ENCODE data around the gene NDUFS1.

Gene NDUFS1

DNA sequence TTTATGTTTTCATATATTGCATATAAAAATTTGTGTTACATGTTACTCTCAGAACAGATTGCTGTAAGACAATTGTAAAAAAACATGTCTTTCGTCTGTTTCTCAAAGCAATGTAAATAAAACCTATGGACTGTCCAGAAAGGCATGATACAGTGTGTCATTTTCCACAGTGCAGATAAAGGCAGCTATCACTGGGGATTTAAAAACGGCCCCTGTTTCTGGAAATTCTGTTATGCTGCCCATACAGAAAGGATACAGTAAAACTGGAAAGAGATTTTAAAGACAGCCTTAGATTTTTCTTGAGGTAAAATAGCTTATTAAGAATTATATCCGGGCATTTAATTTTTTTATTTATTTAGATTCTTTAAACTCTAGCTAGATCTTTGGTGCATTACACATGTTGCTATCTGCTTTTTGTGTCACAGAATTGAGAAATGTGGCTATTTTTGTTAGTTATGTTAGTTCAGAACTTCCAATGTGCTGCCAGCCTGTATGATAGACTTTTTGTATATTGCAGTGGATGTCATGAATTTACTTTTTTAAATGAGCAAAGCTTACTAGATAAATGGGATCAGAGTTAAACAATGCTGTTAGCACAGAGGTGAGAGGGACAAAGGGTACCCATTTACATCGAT lies 72.4 kb downstream of the NDUFS1 start:
- Histone ChIP-seq H3K9me3 (ENCODE audit: severe bottlenecking) (no peaks in the 10 kb centered on the region), H3K36me3 (no peaks in the 10 kb centered on the region; the same call in 1 of the 2 replicates), H3K4me3 (ENCODE audit: low read depth, low read length) (peak overlapping the region; percentile 95), H3K27ac (peak overlapping the region; percentile 93), H3K27me3 (ENCODE audit: insufficient read depth, low read depth, severe bottlenecking) (no peaks in the 10 kb centered on the region)
- DNase-seq = no peak
- TF ChIP-seq, protein P1, sequence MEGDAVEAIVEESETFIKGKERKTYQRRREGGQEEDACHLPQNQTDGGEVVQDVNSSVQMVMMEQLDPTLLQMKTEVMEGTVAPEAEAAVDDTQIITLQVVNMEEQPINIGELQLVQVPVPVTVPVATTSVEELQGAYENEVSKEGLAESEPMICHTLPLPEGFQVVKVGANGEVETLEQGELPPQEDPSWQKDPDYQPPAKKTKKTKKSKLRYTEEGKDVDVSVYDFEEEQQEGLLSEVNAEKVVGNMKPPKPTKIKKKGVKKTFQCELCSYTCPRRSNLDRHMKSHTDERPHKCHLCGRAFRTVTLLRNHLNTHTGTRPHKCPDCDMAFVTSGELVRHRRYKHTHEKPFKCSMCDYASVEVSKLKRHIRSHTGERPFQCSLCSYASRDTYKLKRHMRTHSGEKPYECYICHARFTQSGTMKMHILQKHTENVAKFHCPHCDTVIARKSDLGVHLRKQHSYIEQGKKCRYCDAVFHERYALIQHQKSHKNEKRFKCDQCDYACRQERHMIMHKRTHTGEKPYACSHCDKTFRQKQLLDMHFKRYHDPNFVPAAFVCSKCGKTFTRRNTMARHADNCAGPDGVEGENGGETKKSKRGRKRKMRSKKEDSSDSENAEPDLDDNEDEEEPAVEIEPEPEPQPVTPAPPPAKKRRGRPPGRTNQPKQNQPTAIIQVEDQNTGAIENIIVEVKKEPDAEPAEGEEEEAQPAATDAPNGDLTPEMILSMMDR (IDR thresholded peaks at IDR 0.05; ENCODE audit: low read depth, low read length) = no peak

DNA sequence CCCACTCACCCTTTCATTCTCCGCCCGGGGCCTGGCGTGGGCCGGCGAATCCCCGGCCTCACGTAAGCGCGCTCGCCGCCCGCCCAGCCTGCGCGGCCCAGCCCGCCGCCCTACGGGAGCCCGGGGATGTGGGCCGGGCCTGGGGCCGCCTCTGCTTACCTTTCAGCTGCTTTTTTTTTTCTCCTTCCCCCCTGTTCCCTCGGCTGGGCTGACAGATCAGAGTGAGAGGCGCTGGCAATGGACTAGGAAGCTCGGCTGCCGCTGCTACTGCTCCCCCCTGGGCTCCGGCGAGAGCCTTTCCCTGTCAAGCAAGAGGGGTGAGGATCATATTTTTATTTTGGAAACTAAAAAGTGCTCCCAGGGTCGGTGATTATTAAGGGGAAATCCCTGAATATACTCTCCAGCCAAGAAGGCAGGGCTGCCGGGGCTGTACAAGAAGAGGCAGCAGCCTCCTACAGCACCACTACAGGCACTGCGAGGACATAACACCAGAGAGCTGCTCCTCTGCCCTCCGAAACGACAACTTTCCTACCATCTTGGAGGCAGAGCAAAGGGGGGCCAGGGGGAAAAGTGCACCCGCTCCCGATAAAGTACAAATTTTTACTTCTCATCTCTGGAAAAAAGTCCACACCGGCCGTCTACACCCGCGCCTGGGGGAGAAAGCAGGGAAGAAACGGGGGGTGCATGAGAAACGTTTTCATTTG lies 73.3 kb downstream of the NDUFS1 start, which contains the start of gene INO80D:
TSS of gene INO80D (minus strand) at position 433 of the 704 bp plus-strand sequence. CDS start 23,158 bp downstream, outside the sequence.
- no peaks in the 10 kb centered on the region; the same call in 1 of the 2 replicates for H3K36me3 ChIP-seq
- peak within 1 kb of the TSS; percentile 95 for H3K4me3 ChIP-seq (ENCODE audit: low read depth, low read length)
- H3K27me3 ChIP-seq (ENCODE audit: insufficient read depth, low read depth, severe bottlenecking) = no peaks in the 10 kb centered on the region
- peak; percentile 80 for DNase-seq
- H3K27ac ChIP-seq = peak within 1 kb of the TSS; percentile 93
- no peaks in the 10 kb centered on the region for H3K9me3 ChIP-seq (ENCODE audit: severe bottlenecking)
- TF ChIP-seq, protein P1 (IDR thresholded peaks at IDR 0.05; ENCODE audit: low read depth, low read length) = peak; percentile 62

DNA sequence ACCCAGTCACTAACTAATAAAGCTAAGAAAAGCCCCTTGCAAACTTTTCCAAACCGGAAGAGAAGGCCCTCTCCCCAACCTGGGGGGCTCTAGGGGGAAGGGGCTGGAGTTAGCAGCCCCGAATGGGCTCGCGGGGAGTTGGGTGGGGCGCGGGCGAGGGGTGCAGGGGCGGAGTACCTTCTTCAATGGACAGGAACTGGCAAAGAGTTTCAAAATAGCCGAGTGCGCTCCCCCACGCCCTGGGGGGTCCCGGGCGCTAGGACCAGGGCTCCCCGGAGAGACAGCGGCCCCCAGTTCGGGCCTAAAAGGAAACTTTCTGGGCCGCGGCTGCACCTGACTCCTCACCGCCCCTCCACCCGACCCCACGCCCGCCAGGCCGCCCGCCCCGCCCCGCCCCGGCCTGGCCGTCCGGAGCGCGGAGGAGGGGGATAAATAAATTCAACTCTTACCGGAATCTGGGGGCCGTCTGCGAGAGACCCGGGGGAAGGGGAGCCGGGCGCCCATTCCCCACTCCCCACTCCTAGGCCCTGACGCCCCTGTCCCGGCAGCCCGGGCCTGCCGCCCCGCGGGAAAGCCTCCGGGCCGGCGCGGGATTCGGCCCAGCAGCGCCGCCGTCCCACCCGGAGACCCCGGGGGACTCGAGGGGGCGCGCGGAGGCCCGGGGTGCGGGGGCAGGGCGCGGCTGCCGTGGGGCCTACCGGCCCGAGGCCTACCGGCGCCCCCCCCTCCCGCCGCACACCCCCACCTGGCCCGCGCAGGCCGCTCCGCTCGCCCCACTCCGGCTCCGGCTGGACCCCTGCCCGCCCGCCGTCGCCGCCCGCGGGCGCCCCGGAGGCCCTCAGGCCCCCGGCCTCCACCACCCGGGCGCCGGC lies 74.1 kb downstream of the NDUFS1 start:
- Histone ChIP-seq H3K9me3 (ENCODE audit: severe bottlenecking) (no peaks in the 10 kb centered on the region), H3K36me3 (no peaks in the 10 kb centered on the region; the same call in 1 of the 2 replicates), H3K4me3 (ENCODE audit: low read depth, low read length) (peak overlapping the region; percentile 95), H3K27ac (peak overlapping the region; percentile 93), H3K27me3 (ENCODE audit: insufficient read depth, low read depth, severe bottlenecking) (no peaks in the 10 kb centered on the region)
- peak; percentile 27 for DNase-seq
- TF ChIP-seq, protein P1 (IDR thresholded peaks at IDR 0.05; ENCODE audit: low read depth, low read length) = no peak

DNA sequence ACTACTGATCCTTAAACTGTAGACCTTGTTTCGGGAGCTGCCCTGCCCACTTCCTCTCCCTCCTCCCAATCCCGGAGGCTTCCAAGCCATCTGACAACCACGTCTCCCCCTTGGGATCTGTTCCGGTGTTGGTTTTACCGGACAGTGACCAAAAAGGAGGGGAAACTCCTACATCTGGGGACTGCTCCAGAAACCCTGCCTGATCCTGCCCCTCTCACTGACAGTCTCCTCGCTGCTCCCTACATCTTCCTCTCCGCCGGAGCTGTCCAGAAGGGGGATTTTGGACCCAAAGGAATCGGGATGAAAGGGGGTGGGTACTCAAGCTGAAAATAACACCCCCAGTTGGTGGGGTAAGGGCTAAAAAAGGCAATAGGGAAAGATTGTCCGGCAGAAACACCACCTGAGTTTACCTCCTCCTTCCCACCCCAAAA lies 74.8 kb downstream of the NDUFS1 start:
- DNase-seq = peak; percentile 56
- H3K27me3 ChIP-seq (ENCODE audit: insufficient read depth, low read depth, severe bottlenecking) = no peaks in the 10 kb centered on the region

More for the DNA sequence above, 74.8 kb downstream of the NDUFS1 start:
- Histone ChIP-seq H3K36me3 (no peaks in the 10 kb centered on the region; the same call in 1 of the 2 replicates), H3K27ac (peak overlapping the region; percentile 93), H3K9me3 (ENCODE audit: severe bottlenecking) (no peaks in the 10 kb centered on the region), H3K4me3 (ENCODE audit: low read depth, low read length) (peak overlapping the region; percentile 95)
- TF ChIP-seq, protein P1 (IDR thresholded peaks at IDR 0.05; ENCODE audit: low read depth, low read length) = no peak

Data from WERI-Rb-1 (cell line).